ENCODE data around the gene HGS. TPM values are rescaled to one million over a fixed set of nuclear protein-coding genes. Genes with fewer than 3 reads are reported as not detected.

HGS gene
- total RNA-seq, 2 experiments from 2014 or later = 96.9 to 111 TPM

- peaks cover 21% of the 10 kb centered on the region for H3K4me1 Mint-ChIP-seq (ENCODE audit: low read depth)
- peak overlapping the region; percentile 54 for H3K27ac Mint-ChIP-seq
- DNase-seq = peak; percentile 35
- peak overlapping the region; percentile 53 for H3K4me3 Mint-ChIP-seq
- intact Hi-C loops (cut with micrococcal nuclease) = loop anchor here (5.0 kb wide), 1 partner anchor 43 kb away; the partner anchor contains the start of genes CCDC137 and OXLD1
- peaks cover 12% of the 10 kb centered on the region for H3K36me3 Mint-ChIP-seq
- H3K27me3 Mint-ChIP-seq = no peaks in the 10 kb centered on the region
- ChIA-PET CTCF (interaction anchor here (1.3 kb wide), 1 partner anchor 9 kb away, joined by 3 read pairs; no protein-coding TSS in a partner anchor), POLR2A (interaction anchor here (2.0 to 3.0 kb wide), 3 partner anchors 8 to 122 kb away, joined by 6 to 12 read pairs (median 7); partner anchors contain the start of genes ARL16, HGS, MCRIP1 and MRPL12)
- H3K9me3 Mint-ChIP-seq = no peaks in the 10 kb centered on the region
These were observed 26.9 kb downstream of the HGS start for GRCh38 chr17:81710514-81711308.

- H3K4me1 Mint-ChIP-seq (ENCODE audit: low read depth) = peaks cover 21% of the 10 kb centered on the region
- ChIA-PET CTCF (interaction anchor here (0.9 to 1.4 kb wide), 4 partner anchors 9 to 19 kb away, joined by 3 to 6 read pairs (median 3); partner anchors contain the start of gene MRPL12), POLR2A (interaction anchor here (2.0 to 3.0 kb wide), 3 partner anchors 9 to 121 kb away, joined by 6 to 12 read pairs (median 7); partner anchors contain the start of genes ARL16, HGS, MCRIP1 and MRPL12)
- H3K27me3 Mint-ChIP-seq = no peaks in the 10 kb centered on the region
- peak within 1 kb of the TSS; percentile 54 for H3K27ac Mint-ChIP-seq
- H3K9me3 Mint-ChIP-seq = no peaks in the 10 kb centered on the region
- peak within 1 kb of the TSS; percentile 76 for H3K4me3 Mint-ChIP-seq
- DNase-seq = peak; percentile 90
- intact Hi-C loops (cut with micrococcal nuclease) = loop anchor here (1.0 to 5.0 kb wide), 2 partner anchors 9 to 45 kb away; partner anchors contain the start of genes CCDC137, MRPL12 and OXLD1
- peaks cover 3% of the 10 kb centered on the region for H3K36me3 Mint-ChIP-seq
These were observed 28.1 kb downstream of the HGS start, which contains the start of gene SLC25A10 for GRCh38 chr17:81711814-81712467. TSS of gene SLC25A10 (plus strand) at chr17:81712284. CDS start at chr17:81712427, 143 bp downstream.

- peak; percentile 44 for DNase-seq
- Mint-ChIP-seq H3K9me3 (no peaks in the 10 kb centered on the region), H3K36me3 (peaks cover under 1% of the 10 kb centered on the region), H3K4me3 (peak overlapping the region; percentile 76), H3K27ac (peak overlapping the region; percentile 2), H3K4me1 (ENCODE audit: low read depth) (peaks cover 21% of the 10 kb centered on the region), H3K27me3 (no peaks in the 10 kb centered on the region)
- ChIA-PET POLR2A (interaction anchor here (1.0 to 2.2 kb wide), 2 partner anchors 9 to 120 kb away, joined by 4 to 6 read pairs; partner anchors contain the start of gene MCRIP1), CTCF (interaction anchor here (0.9 to 1.4 kb wide), 3 partner anchors 9 to 18 kb away, joined by 3 to 6 read pairs (median 3); partner anchors contain the start of gene MRPL12)
- intact Hi-C loops (cut with micrococcal nuclease) = loop anchor here (1.0 to 5.0 kb wide), 2 partner anchors 9 to 45 kb away; partner anchors contain the start of genes CCDC137, MRPL12 and OXLD1
These were observed 28.7 kb downstream of the HGS start for GRCh38 chr17:81712468-81713003.

GRCh38 chr17:81713004-81713555 is 29.3 kb downstream of the HGS start:
- Mint-ChIP-seq H3K27me3 (no peaks in the 10 kb centered on the region), H3K4me3 (peak overlapping the region; percentile 76), H3K27ac (peak overlapping the region; percentile 2), H3K4me1 (ENCODE audit: low read depth) (peaks cover 21% of the 10 kb centered on the region), H3K9me3 (no peaks in the 10 kb centered on the region), H3K36me3 (peaks cover 1% of the 10 kb centered on the region)
- DNase-seq = no peak
- ChIA-PET CTCF (interaction anchor here (0.9 to 1.4 kb wide), 4 partner anchors 10 to 22 kb away, joined by 3 to 6 read pairs (median 3); partner anchors contain the start of gene MRPL12), POLR2A (interaction anchor here (1.0 kb wide), 1 partner anchor 9 kb away, joined by 4 read pairs; no protein-coding TSS in a partner anchor)
- intact Hi-C loops (cut with micrococcal nuclease) = loop anchor here (5.0 kb wide), 1 partner anchor 46 kb away; the partner anchor contains the start of genes CCDC137 and OXLD1

- CTCF ChIA-PET = interaction anchor here (0.9 to 1.4 kb wide), 3 partner anchors 11 to 38 kb away, joined by 3 to 6 read pairs (median 3); partner anchors contain the start of gene MRPL12
- H3K36me3 Mint-ChIP-seq = peaks cover 1% of the 10 kb centered on the region
- H3K27ac Mint-ChIP-seq = no peak overlapping the region
- intact Hi-C loops (cut with micrococcal nuclease) = loop anchor here (5.0 kb wide), 1 partner anchor 46 kb away; the partner anchor contains the start of genes CCDC137 and OXLD1
- peak overlapping the region; percentile 76 for H3K4me3 Mint-ChIP-seq
- peaks cover 21% of the 10 kb centered on the region for H3K4me1 Mint-ChIP-seq (ENCODE audit: low read depth)
- DNase-seq = no peak
- POLR2A ChIA-PET = interaction anchor here (1.0 kb wide), 1 partner anchor 10 kb away, joined by 4 read pairs; no protein-coding TSS in a partner anchor
- H3K27me3 Mint-ChIP-seq = no peaks in the 10 kb centered on the region
- H3K9me3 Mint-ChIP-seq = no peaks in the 10 kb centered on the region
These were observed 30.0 kb downstream of the HGS start for GRCh38 chr17:81713556-81714411.

- POLR2A ChIA-PET = interaction anchor here (1.0 to 1.3 kb wide), 2 partner anchors 29 to 31 kb away, joined by 3 to 4 read pairs; partner anchors contain the start of genes ARL16 and HGS
- H3K27ac Mint-ChIP-seq = no peak overlapping the region
- no peak overlapping the region for H3K4me3 Mint-ChIP-seq
- DNase-seq = no peak
- peaks cover 1% of the 10 kb centered on the region for H3K36me3 Mint-ChIP-seq
- CTCF ChIA-PET = interaction anchor here (0.9 kb wide), 1 partner anchor 39 kb away, joined by 3 read pairs; no protein-coding TSS in a partner anchor
- H3K4me1 Mint-ChIP-seq (ENCODE audit: low read depth) = peaks cover 21% of the 10 kb centered on the region
- H3K9me3 Mint-ChIP-seq = no peaks in the 10 kb centered on the region
- intact Hi-C loops (cut with micrococcal nuclease) = loop anchor here (5.0 kb wide), 1 partner anchor 47 kb away; the partner anchor contains the start of genes CCDC137 and OXLD1
- no peaks in the 10 kb centered on the region for H3K27me3 Mint-ChIP-seq
These were observed 30.7 kb downstream of the HGS start for GRCh38 chr17:81714412-81715106.

- Mint-ChIP-seq H3K4me1 (ENCODE audit: low read depth) (peaks cover 18% of the 10 kb centered on the region), H3K4me3 (no peak overlapping the region), H3K36me3 (peaks cover 1% of the 10 kb centered on the region), H3K9me3 (no peaks in the 10 kb centered on the region), H3K27me3 (no peaks in the 10 kb centered on the region), H3K27ac (no peak overlapping the region)
- intact Hi-C loops (cut with micrococcal nuclease) = no loop called here
- DNase-seq = no peak
- ChIA-PET CTCF (no interaction called here), POLR2A (interaction anchor here (1.0 to 1.3 kb wide), 2 partner anchors 30 to 32 kb away, joined by 3 to 4 read pairs; partner anchors contain the start of genes ARL16 and HGS)
These were observed 31.5 kb downstream of the HGS start for GRCh38 chr17:81715107-81715871.

- Mint-ChIP-seq H3K9me3 (no peaks in the 10 kb centered on the region), H3K27ac (no peak overlapping the region), H3K4me3 (no peak overlapping the region), H3K27me3 (no peaks in the 10 kb centered on the region), H3K36me3 (peaks cover 1% of the 10 kb centered on the region), H3K4me1 (ENCODE audit: low read depth) (peaks cover 12% of the 10 kb centered on the region)
- no peak for DNase-seq
- ChIA-PET POLR2A (interaction anchor here (1.3 kb wide), 1 partner anchor 33 kb away, joined by 4 read pairs; the partner anchor contains the start of genes ARL16 and HGS), CTCF (no interaction called here)
- intact Hi-C loops (cut with micrococcal nuclease) = no loop called here
These were observed 32.3 kb downstream of the HGS start for GRCh38 chr17:81715872-81716673.

GRCh38 chr17:81716674-81716996 is 32.8 kb downstream of the HGS start:
- POLR2A ChIA-PET = no interaction called here
- H3K27me3 Mint-ChIP-seq = no peaks in the 10 kb centered on the region
- H3K27ac Mint-ChIP-seq = no peak overlapping the region
- intact Hi-C loops (cut with micrococcal nuclease) = no loop called here
- no peak overlapping the region for H3K4me3 Mint-ChIP-seq
- CTCF ChIA-PET = no interaction called here
- H3K36me3 Mint-ChIP-seq = peaks cover 1% of the 10 kb centered on the region
- H3K4me1 Mint-ChIP-seq (ENCODE audit: low read depth) = peaks cover 8% of the 10 kb centered on the region
- no peaks in the 10 kb centered on the region for H3K9me3 Mint-ChIP-seq
- no peak for DNase-seq

Measured in activated CD4-positive, alpha-beta memory T cell treated with anti-CD3 and anti-CD28 coated beads for 36 hours (primary cell).